Upper lobe of right lung (tissue), 1 donor: ENCODE measurements around the gene ITGA8. TPM values are rescaled to one million over a fixed set of nuclear protein-coding genes. Genes with fewer than 3 reads are reported as not detected.

Experiments used
- ATAC-seq: fragments of 200-7000 bp; cut with Tn5 transposase; one replicate; pipeline ENCODE4 v1.9.1; 2020; ENCODE audit warnings: mild to moderate bottlenecking, moderate library complexity
- DNase-seq: peaks from one replicate; pipeline ENCODE4 v3.0.0-alpha.2; 2020
- H3K27ac ChIP-seq: fragments of 200-600 bp; one replicate; pipeline ENCODE4 v1.8.0; 2022
- H3K27me3 ChIP-seq: fragments of 200-600 bp; one replicate; pipeline ENCODE4 v1.8.0; 2022; ENCODE audit warnings: mild to moderate bottlenecking
- H3K36me3 ChIP-seq: fragments of 200-600 bp; one replicate; pipeline ENCODE4 v1.8.0; 2022
- H3K4me1 ChIP-seq: fragments of 200-600 bp; one replicate; pipeline ENCODE4 v1.8.0; 2022
- H3K4me3 ChIP-seq: fragments of 200-600 bp; one replicate; pipeline ENCODE4 v1.8.0; 2022; ENCODE audit warnings: mild to moderate bottlenecking
- H3K9me3 ChIP-seq: fragments of 200-600 bp; one replicate; pipeline ENCODE4 v1.8.0; 2022
- intact Hi-C: fragments of 100-400 bp; cut with DNase I; formaldehyde crosslinking; loops from one replicate; pipeline ENCODE4 v1.11.0; 2022
- total RNA-seq: library from RNA; stranded (reverse); fragmentation: NEBNext Ultra II Directional; extraction: Animal tissue kit (Norgen Biotek cat#: 25700); gene quantifications from one replicate; pipeline ENCODE4 v1.2.1, GENCODE V29; 2021
- TF ChIP-seq, protein P1 (sequence below): fragments of 200-600 bp; IDR thresholded peaks from one replicate; pipeline ENCODE4 v1.8.0; 2022; ENCODE audit warnings: antibody characterized with exemption
- donor health status: DM: no; HTN: yes; CAD: no; lungs with severe emphysema.

Gene ITGA8
- total RNA-seq, 1 donor from 2014 or later = 33.9 TPM

DNA sequence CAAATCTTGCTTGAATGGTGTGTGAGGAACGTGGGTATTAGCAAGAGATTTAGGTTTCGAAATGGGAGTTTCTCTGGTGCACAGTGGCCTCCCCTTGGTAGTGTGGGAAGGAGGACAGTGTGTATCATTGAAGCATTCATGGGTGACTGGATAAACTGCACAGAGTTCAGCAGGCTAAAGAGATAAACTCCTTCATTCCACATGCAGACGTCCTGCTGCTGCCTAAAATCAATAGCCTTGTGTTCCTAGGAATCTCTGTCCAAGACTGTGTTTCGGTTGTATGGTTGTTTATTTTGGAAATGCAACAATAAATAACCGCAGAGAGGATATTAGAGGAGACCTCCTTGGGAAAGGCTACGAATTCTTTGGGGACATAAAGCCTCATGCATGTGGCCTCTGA, 247.7 kb downstream of the ITGA8 start:
- no peaks in the 10 kb centered on the region for H3K4me1 ChIP-seq
- TF ChIP-seq, protein P1, sequence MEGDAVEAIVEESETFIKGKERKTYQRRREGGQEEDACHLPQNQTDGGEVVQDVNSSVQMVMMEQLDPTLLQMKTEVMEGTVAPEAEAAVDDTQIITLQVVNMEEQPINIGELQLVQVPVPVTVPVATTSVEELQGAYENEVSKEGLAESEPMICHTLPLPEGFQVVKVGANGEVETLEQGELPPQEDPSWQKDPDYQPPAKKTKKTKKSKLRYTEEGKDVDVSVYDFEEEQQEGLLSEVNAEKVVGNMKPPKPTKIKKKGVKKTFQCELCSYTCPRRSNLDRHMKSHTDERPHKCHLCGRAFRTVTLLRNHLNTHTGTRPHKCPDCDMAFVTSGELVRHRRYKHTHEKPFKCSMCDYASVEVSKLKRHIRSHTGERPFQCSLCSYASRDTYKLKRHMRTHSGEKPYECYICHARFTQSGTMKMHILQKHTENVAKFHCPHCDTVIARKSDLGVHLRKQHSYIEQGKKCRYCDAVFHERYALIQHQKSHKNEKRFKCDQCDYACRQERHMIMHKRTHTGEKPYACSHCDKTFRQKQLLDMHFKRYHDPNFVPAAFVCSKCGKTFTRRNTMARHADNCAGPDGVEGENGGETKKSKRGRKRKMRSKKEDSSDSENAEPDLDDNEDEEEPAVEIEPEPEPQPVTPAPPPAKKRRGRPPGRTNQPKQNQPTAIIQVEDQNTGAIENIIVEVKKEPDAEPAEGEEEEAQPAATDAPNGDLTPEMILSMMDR = no peak
- ATAC-seq (no peak), DNase-seq (no peak)
- no peaks in the 10 kb centered on the region for H3K27me3 ChIP-seq
- no peaks in the 10 kb centered on the region for H3K36me3 ChIP-seq
- no peaks in the 10 kb centered on the region for H3K9me3 ChIP-seq
- H3K4me3 ChIP-seq = no peak overlapping the region
- intact Hi-C loops = no loop called here
- H3K27ac ChIP-seq = no peak overlapping the region

DNA sequence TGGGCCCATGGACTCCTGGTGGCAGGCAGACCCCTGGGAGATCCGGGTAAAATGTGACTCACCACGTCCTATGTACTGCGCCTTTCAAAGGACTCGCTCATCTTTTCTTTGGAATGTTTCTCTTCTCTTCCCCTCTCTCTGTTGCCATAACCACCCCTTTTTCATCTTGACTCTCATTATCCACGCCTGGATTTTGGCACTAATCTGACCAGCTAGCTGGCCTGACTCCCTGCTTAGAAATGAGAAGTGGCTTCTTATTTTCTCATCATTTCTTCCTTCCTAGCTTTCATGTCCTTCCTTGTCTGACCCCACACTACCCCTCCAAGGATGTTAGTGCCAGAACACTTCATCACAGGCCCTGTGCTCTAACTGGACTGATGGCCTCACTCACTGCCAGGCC, 250.6 kb downstream of the ITGA8 start:
- intact Hi-C loops = no loop called here
- Histone ChIP-seq H3K27ac (no peak overlapping the region), H3K36me3 (no peaks in the 10 kb centered on the region), H3K9me3 (no peaks in the 10 kb centered on the region), H3K4me3 (no peak overlapping the region), H3K4me1 (no peaks in the 10 kb centered on the region), H3K27me3 (no peaks in the 10 kb centered on the region)
- DNase-seq (no peak), ATAC-seq (no peak)
- TF ChIP-seq, protein P1 = no peak

DNA sequence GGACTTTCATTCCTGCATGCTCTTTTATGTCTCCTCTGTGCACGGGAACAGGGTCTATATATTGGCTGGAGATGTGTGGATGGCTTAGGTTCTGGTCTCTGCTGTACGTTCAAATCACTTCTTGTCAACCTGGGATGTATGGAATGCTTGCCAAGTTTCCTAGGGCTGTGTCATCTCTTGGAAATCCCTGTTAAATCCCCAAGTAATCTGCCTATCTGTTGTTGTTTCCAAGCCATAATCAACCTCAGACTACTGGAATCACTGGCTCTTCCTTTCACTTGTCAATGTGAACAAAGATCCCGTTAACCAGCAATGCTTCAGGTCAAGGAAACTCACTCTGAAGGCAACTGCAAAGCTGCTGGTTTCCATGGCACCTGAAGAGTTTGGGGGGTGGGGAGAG, 255.3 kb downstream of the ITGA8 start:
- Histone ChIP-seq H3K4me3 (no peak overlapping the region), H3K9me3 (no peaks in the 10 kb centered on the region), H3K4me1 (peaks cover 10% of the 10 kb centered on the region), H3K27me3 (no peaks in the 10 kb centered on the region), H3K27ac (no peak overlapping the region), H3K36me3 (no peaks in the 10 kb centered on the region)
- ATAC-seq (no peak), DNase-seq (no peak)
- TF ChIP-seq, protein P1 = no peak
- intact Hi-C loops = no loop called here

Other genes starting within 250 kb of the ITGA8 start
- 39.2 TPM for gene MINDY3, start 140.6 kb upstream of the ITGA8 start, total RNA-seq